ENCODE measurements around the gene GCK.

The GCK gene

GRCh38 chr7:44215531-44215930 lies 26.3 kb upstream of the GCK start:
- DNase-seq (ENCODE audit: low read depth): no peak
- in situ Hi-C loops (cut with HindIII; ENCODE audit: low sequenced_read_pairs): no loop called here
- TF ChIP-seq CTCF (IDR thresholded peaks at IDR 0.05; ENCODE audit: low read depth, low read length, missing control alignments): no peak
- no peak overlapping the region for H3K4me3 ChIP-seq (ENCODE audit: low read depth, low read length)

GRCh38 chr7:44213877-44214388 lies 24.7 kb upstream of the GCK start:
- in situ Hi-C loops (cut with HindIII; ENCODE audit: low sequenced_read_pairs): loop anchor here (5.0 kb wide), 3 partner anchors 53 to 137 kb away; no protein-coding TSS in a partner anchor
- no peak overlapping the region for H3K4me3 ChIP-seq (ENCODE audit: low read depth, low read length)
- TF ChIP-seq CTCF (IDR thresholded peaks at IDR 0.05; ENCODE audit: low read depth, low read length, missing control alignments): no peak
- no peak for DNase-seq (ENCODE audit: low read depth)

GRCh38 chr7:44213206-44213876 lies 24.1 kb upstream of the GCK start:
- in situ Hi-C loops (cut with HindIII; ENCODE audit: low sequenced_read_pairs): loop anchor here (5.0 kb wide), 3 partner anchors 54 to 136 kb away; no protein-coding TSS in a partner anchor
- no peak overlapping the region for H3K4me3 ChIP-seq (ENCODE audit: low read depth, low read length)
- no peak for TF ChIP-seq CTCF (IDR thresholded peaks at IDR 0.05; ENCODE audit: low read depth, low read length, missing control alignments)
- DNase-seq (ENCODE audit: low read depth): no peak

GRCh38 chr7:44212581-44213184 lies 23.4 kb upstream of the GCK start:
- no peak overlapping the region for H3K4me3 ChIP-seq (ENCODE audit: low read depth, low read length)
- no peak for TF ChIP-seq CTCF (IDR thresholded peaks at IDR 0.05; ENCODE audit: low read depth, low read length, missing control alignments)
- in situ Hi-C loops (cut with HindIII; ENCODE audit: low sequenced_read_pairs): loop anchor here (5.0 kb wide), 3 partner anchors 55 to 135 kb away; no protein-coding TSS in a partner anchor
- no peak for DNase-seq (ENCODE audit: low read depth)

GRCh38 chr7:44212018-44212417 lies 22.8 kb upstream of the GCK start:
- TF ChIP-seq CTCF (IDR thresholded peaks at IDR 0.05; ENCODE audit: low read depth, low read length, missing control alignments): no peak
- in situ Hi-C loops (cut with HindIII; ENCODE audit: low sequenced_read_pairs): loop anchor here (5.0 kb wide), 3 partner anchors 55 to 135 kb away; no protein-coding TSS in a partner anchor
- DNase-seq (ENCODE audit: low read depth): no peak
- H3K4me3 ChIP-seq (ENCODE audit: low read depth, low read length): no peak overlapping the region

- in situ Hi-C loops (cut with HindIII; ENCODE audit: low sequenced_read_pairs): loop anchor here (5.0 kb wide), 3 partner anchors 54 to 134 kb away; no protein-coding TSS in a partner anchor
- no peak for DNase-seq (ENCODE audit: low read depth)
- TF ChIP-seq CTCF (IDR thresholded peaks at IDR 0.05; ENCODE audit: low read depth, low read length, missing control alignments): no peak
- H3K4me3 ChIP-seq (ENCODE audit: low read depth, low read length): no peak overlapping the region
Measured at GRCh38 chr7:44211126-44211675, 22.0 kb upstream of the GCK start.

Data from astrocyte of the cerebellum (primary cell).